SH-SY5Y (cell line): Measurements from ENCODE around the gene WHRN.

Source experiments
- GATA2 ChIP-seq: IDR thresholded peaks from 2 replicates; pipeline ENCODE4 v1.6.1; 2011; ENCODE audit warnings: mild to moderate bottlenecking, low read depth, low read length
- GATA3 ChIP-seq: IDR thresholded peaks from 2 replicates; pipeline ENCODE4 v1.6.1; 2011; ENCODE audit warnings: low read depth, mild to moderate bottlenecking, low read length, moderate library complexity

- TF ChIP-seq GATA3 (no peak), GATA2 (no peak)
These were observed 118.2 kb downstream of the WHRN start for GRCh38 chr9:114386886-114387679.
